Gastrocnemius medialis (tissue), 4 donors: Measurements from ENCODE around the gene STEEP1. TPM values are rescaled to one million over a fixed set of nuclear protein-coding genes. Genes with fewer than 3 reads are reported as not detected.

Experiments
- ATAC-seq, 2 donors: fragments of 150-250 bp; one replicate each; pipeline ENCODE4 v1.9.1; 2016
- DNase-seq, 2 donors: peaks; one replicate each; pipeline ENCODE4 v3.0.0-alpha.2; 2019
- H3K27ac ChIP-seq, 4 donors: fragments of 200-600 bp; sonication (generic); 1 replicate in 1 of 4; 2 replicates in 3 of 4; pipeline ENCODE4 v1.5.1; 2016 to 2018; ENCODE audit warnings: mild to moderate bottlenecking in 2 of 4, moderate library complexity in 1 of 4
- H3K27me3 ChIP-seq, 3 donors: fragments of 200-600 bp; sonication (generic) in 2 of 3; 1 replicate in 1 of 3; 2 replicates in 2 of 3; pipeline versions ENCODE4 v1.5.1 to v1.6.0; 2016 to 2019; ENCODE audit warnings: mild to moderate bottlenecking in 1 of 3, moderate library complexity in 1 of 3
- H3K36me3 ChIP-seq, 2 donors: fragments of 200-600 bp; sonication (generic) in 1 of 2; one replicate each; pipeline ENCODE4 v1.5.1; 2017 to 2018
- H3K4me1 ChIP-seq, 2 donors: fragments of 200-600 bp; sonication (generic) in 1 of 2; one replicate each; pipeline ENCODE4 v1.5.1; 2016 to 2017; ENCODE audit warnings: mild to moderate bottlenecking in 2 of 2
- H3K4me3 ChIP-seq, 4 donors: fragments of 200-600 bp; sonication (generic) in 3 of 4; 1 replicate in 1 of 4; 2 replicates in 3 of 4; pipeline ENCODE4 v1.5.1; 2016 to 2019; ENCODE audit warnings: mild to moderate bottlenecking in 2 of 4
- H3K9me3 ChIP-seq, 3 donors: fragments of 200-600 bp; sonication (generic) in 2 of 3; 1 replicate in 1 of 3; 2 replicates in 2 of 3; pipeline ENCODE4 v1.5.1; 2016 to 2019
- POLR2A ChIP-seq, 2 donors: fragments of 450-650 bp; IDR thresholded peaks; one replicate each; pipeline ENCODE4 v1.6.1; 2017; ENCODE audit warnings: antibody characterized with exemption in 2 of 2, mild to moderate bottlenecking in 2 of 2, moderate library complexity in 2 of 2
- in situ Hi-C, 4 donors: fragments of 200-750 bp; cut with MboI; loops; one replicate each; pipeline versions ENCODE4 v1.15.0 to v1.8.0; 2017; ENCODE audit warnings: low sequenced_read_pairs in 4 of 4
- intact Hi-C: fragments of 100-400 bp; cut with DNase I; formaldehyde crosslinking; loops from one replicate; pipeline ENCODE4 v1.15.1; 2023; ENCODE audit warnings: low total_unique reads
- total RNA-seq, 4 donors: library from RNA; depleted of rRNA; stranded (reverse); fragments of >200 nt; gene quantifications; one replicate each; pipeline versions ENCODE4 v1.1.0 to v1.2.3, GENCODE V29; 2016
- TF ChIP-seq, protein P1 (sequence below), 5 experiments: fragments of 450-650 bp in 3 of 5; fragments of 200-600 bp in 2 of 5; sonication (generic) in 2 of 5; IDR thresholded peaks in 4 of 5; conservative IDR thresholded peaks in 1 of 5; 1 replicate in 4 of 5; 2 replicates in 1 of 5; pipeline ENCODE4 v1.5.1; 2016 to 2019; ENCODE audit warnings: antibody characterized with exemption in 5 of 5, mild to moderate bottlenecking in 3 of 5, moderate library complexity in 3 of 5

Gene STEEP1
- total RNA-seq, 4 donors from 2014 or later: 15.3 to 38.0 (median 17.3) TPM

DNA sequence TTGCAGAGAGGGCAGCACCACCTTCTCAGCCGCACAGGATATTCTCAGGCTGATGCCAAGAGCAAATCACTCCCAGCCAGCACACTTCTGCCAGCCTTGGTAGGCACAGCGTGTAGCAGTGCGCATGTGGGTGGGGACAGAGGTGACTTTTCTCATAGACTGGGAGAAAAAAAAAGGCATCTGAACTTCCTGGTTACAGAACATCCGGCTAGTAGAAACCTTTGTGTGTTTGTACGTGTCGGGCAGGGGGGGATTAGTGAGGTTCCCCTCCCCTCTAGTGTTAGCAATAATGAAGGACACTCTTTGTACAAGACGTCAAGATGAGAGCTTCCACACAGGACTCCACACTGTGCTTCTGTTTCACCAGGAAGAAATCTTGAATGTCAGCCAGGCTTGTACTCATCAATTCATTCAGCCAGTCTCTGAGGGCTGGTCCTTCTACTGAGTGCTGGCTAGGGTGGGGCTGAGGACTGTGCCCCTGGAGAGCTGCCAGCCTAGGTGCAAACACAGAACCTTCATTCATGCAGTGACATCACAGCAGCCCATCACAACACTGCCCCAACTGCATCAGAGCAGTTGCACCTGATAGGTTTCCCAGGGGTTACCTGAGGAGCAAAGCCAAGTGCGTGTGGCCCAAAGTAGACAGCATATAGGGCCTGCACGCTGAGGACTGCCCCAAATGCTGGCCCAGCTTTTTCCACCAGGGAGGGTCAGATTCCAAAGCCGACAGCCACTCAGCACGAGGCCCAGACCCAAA, 62.3 kb downstream of the STEEP1 start:
- H3K9me3 ChIP-seq: no peaks in the 10 kb centered on the region
- TF ChIP-seq, protein P1, sequence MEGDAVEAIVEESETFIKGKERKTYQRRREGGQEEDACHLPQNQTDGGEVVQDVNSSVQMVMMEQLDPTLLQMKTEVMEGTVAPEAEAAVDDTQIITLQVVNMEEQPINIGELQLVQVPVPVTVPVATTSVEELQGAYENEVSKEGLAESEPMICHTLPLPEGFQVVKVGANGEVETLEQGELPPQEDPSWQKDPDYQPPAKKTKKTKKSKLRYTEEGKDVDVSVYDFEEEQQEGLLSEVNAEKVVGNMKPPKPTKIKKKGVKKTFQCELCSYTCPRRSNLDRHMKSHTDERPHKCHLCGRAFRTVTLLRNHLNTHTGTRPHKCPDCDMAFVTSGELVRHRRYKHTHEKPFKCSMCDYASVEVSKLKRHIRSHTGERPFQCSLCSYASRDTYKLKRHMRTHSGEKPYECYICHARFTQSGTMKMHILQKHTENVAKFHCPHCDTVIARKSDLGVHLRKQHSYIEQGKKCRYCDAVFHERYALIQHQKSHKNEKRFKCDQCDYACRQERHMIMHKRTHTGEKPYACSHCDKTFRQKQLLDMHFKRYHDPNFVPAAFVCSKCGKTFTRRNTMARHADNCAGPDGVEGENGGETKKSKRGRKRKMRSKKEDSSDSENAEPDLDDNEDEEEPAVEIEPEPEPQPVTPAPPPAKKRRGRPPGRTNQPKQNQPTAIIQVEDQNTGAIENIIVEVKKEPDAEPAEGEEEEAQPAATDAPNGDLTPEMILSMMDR (IDR thresholded peaks at IDR 0.05 in 4 of 5, conservative IDR thresholded peaks at IDR 0.05 in 1 of 5): no peak
- no peak for TF ChIP-seq POLR2A (IDR thresholded peaks at IDR 0.05)
- intact Hi-C loops (no loop called here), in situ Hi-C loops (loop anchor here in 1 of 4 donors (25.0 kb wide), 1 partner anchor 234 kb away; no protein-coding TSS in a partner anchor)
- no peaks in the 10 kb centered on the region for H3K27me3 ChIP-seq
- H3K27ac ChIP-seq: no peak overlapping the region
- DNase-seq: no peak
- H3K4me1 ChIP-seq: no peaks in the 10 kb centered on the region
- H3K36me3 ChIP-seq: no peaks in the 10 kb centered on the region
- no peak for ATAC-seq
- H3K4me3 ChIP-seq: no peak overlapping the region

DNA sequence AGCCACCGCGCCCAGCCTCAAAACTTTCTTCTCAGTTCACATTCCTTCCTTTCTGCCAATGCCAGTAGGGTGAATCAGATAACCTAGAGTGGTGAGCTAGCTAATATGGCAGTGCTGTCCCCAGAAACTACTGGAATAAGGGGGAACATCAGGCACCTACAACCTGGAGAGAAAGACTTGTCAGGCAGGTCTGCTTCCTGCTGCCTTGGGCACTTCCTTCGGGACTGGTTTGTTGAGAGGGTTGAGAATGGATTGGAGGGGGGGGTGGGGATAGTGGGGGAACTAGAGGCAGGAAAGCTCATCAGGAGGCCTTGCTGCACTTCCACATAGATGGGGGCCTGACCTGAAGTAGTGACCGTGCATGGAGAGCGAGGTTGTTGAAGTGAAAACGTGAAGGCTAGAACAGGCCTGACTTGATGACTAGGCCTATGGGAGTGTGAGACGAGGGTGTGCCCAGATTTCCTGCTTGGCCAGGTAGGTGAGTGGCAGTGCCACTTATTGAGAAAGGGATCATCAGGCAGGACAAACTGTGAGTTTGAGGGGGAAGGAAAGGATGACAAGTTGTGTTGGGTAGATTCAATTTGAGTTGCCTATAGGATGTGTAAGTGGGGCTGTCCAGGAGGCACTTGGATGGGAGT, 63.6 kb downstream of the STEEP1 start:
- intact Hi-C loops: no loop called here
- H3K27ac ChIP-seq: no peak overlapping the region
- H3K27me3 ChIP-seq: no peaks in the 10 kb centered on the region
- ATAC-seq (no peak), DNase-seq (no peak)
- no peak for TF ChIP-seq POLR2A (IDR thresholded peaks at IDR 0.05)
- TF ChIP-seq, protein P1 (IDR thresholded peaks at IDR 0.05 in 4 of 5, conservative IDR thresholded peaks at IDR 0.05 in 1 of 5): no peak
- H3K4me3 ChIP-seq: no peak overlapping the region
- no peaks in the 10 kb centered on the region for H3K36me3 ChIP-seq
- in situ Hi-C loops: loop anchor here in 1 of 4 donors (25.0 kb wide), 1 partner anchor 236 kb away; no protein-coding TSS in a partner anchor
- H3K4me1 ChIP-seq: no peaks in the 10 kb centered on the region
- no peaks in the 10 kb centered on the region for H3K9me3 ChIP-seq

DNA sequence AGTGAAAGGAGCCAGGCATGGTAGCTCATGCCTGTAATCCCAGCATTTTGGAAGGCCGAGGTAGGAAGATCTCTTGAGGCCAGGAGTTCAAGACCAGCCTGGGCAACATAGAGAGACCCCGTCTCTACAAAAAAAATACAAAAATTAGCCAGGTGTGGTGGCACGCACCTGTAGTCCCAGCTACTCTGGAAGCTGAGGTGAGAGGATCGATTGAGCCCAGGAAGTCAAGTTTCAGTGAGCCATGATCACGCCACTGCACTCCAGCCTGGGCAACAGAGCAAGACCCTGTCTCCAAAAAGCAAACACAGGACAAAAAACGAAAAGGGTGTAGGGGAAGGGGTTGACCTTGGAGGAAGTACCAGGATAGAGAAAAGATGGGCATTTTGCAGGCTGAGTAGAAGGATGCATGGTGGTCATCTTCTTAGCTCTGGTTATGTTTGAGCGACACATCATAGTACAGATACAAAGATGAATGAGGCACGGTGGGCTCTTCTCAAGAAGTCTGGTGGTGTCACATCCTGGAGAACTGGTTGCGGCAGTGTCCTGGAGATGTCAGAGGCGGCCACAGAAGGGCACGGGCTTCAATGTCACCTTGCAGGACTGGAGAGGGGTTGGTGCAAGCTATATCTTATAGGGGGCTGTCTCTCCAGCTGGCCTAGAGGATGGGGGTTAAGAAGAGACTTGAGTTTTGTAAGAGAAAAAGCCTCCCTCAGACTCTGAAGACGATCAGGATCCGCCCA, 65.0 kb downstream of the STEEP1 start:
- H3K27ac ChIP-seq: no peak overlapping the region
- H3K27me3 ChIP-seq: no peaks in the 10 kb centered on the region
- intact Hi-C loops (no loop called here), in situ Hi-C loops (loop anchor here in 1 of 4 donors (25.0 kb wide), 1 partner anchor 237 kb away; no protein-coding TSS in a partner anchor)
- H3K4me1 ChIP-seq: no peaks in the 10 kb centered on the region
- no peak overlapping the region for H3K4me3 ChIP-seq
- DNase-seq (no peak), ATAC-seq (no peak)
- no peaks in the 10 kb centered on the region for H3K9me3 ChIP-seq
- TF ChIP-seq POLR2A (IDR thresholded peaks at IDR 0.05): no peak
- TF ChIP-seq, protein P1 (IDR thresholded peaks at IDR 0.05 in 4 of 5, conservative IDR thresholded peaks at IDR 0.05 in 1 of 5): no peak
- no peaks in the 10 kb centered on the region for H3K36me3 ChIP-seq

DNA sequence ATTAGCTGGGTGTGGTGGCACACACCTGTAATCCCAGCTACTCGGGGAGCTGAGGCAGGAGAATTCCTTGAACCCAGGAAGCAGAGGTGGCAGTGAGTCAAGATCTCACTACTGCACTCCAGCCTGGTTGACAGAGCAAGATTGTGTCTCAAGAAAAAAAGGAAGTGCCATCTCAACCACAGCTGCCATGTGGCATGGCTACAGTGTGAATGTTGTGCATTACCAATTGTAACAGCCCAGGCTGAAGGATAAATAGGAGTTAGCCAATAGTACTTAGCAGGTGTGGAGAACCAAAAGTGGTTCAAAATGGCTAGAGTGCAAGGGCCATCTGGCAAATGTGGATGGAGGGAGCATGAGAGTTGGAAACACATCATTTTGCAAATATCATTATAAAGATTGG, 68.0 kb downstream of the STEEP1 start:
- H3K9me3 ChIP-seq: no peaks in the 10 kb centered on the region
- H3K4me1 ChIP-seq: no peaks in the 10 kb centered on the region
- H3K27me3 ChIP-seq: no peaks in the 10 kb centered on the region
- no peaks in the 10 kb centered on the region for H3K36me3 ChIP-seq
- in situ Hi-C loops (no loop called here), intact Hi-C loops (no loop called here)
- DNase-seq (no peak), ATAC-seq (no peak)
- no peak overlapping the region for H3K4me3 ChIP-seq
- TF ChIP-seq, protein P1 (IDR thresholded peaks at IDR 0.05 in 4 of 5, conservative IDR thresholded peaks at IDR 0.05 in 1 of 5): no peak
- TF ChIP-seq POLR2A (IDR thresholded peaks at IDR 0.05): no peak
- no peak overlapping the region for H3K27ac ChIP-seq
